ENCODE data around the gene DPEP1.
"Not testable (repeated sequence)": the region's sequence is repeated elsewhere in the genome, so short reads cannot be mapped to it uniquely, and the experiment has no call there.

The DPEP1 gene

GRCh38 chr16:89613231-89613953 is at the start of gene DPEP1:
Gene DPEP1 (plus strand): TSS chr16:89613642. CDS start chr16:89630411, 16,769 bp downstream.
- DNase-seq (ENCODE audit: low read depth in 2 of 2): no peak

GRCh38 chr16:89564476-89565255 is 48.8 kb upstream of the DPEP1 start:
- DNase-seq (ENCODE audit: low read depth in 2 of 2): no peak

GRCh38 chr16:89565256-89565505 is 48.3 kb upstream of the DPEP1 start:
- no peak for DNase-seq (ENCODE audit: low read depth in 2 of 2)

GRCh38 chr16:89565506-89566372 is 47.7 kb upstream of the DPEP1 start:
- DNase-seq (ENCODE audit: low read depth in 2 of 2): no peak

GRCh38 chr16:89567656-89568594 is 45.5 kb upstream of the DPEP1 start:
- no peak for DNase-seq (ENCODE audit: low read depth in 2 of 2)

GRCh38 chr16:89569506-89570341 is 43.7 kb upstream of the DPEP1 start:
- DNase-seq (ENCODE audit: low read depth in 2 of 2): no peak

- DNase-seq (ENCODE audit: low read depth in 2 of 2): no peak
These were observed 43.0 kb upstream of the DPEP1 start for GRCh38 chr16:89570342-89570923.

GRCh38 chr16:89570983-89571598 is 42.4 kb upstream of the DPEP1 start:
- not testable (repeated sequence) for DNase-seq (ENCODE audit: low read depth in 2 of 2)

GRCh38 chr16:89571636-89572035 is 41.8 kb upstream of the DPEP1 start:
- no peak for DNase-seq (ENCODE audit: low read depth in 2 of 2)

GRCh38 chr16:89572073-89572484 is 41.4 kb upstream of the DPEP1 start:
- no peak for DNase-seq (ENCODE audit: low read depth in 2 of 2)

GRCh38 chr16:89572485-89573205 is 40.8 kb upstream of the DPEP1 start:
- no peak for DNase-seq (ENCODE audit: low read depth in 2 of 2)

GRCh38 chr16:89573826-89574680 is 39.4 kb upstream of the DPEP1 start:
- DNase-seq (ENCODE audit: low read depth in 2 of 2): no peak

- DNase-seq (ENCODE audit: low read depth in 2 of 2): no peak
These were observed 38.7 kb upstream of the DPEP1 start for GRCh38 chr16:89574681-89575246.

GRCh38 chr16:89575247-89576152 is 37.9 kb upstream of the DPEP1 start, which contains the start of gene CPNE7:
Gene CPNE7 (plus strand): TSS chr16:89575758. CDS start chr16:89575898, 140 bp downstream.
- DNase-seq (ENCODE audit: low read depth in 2 of 2): no peak

- no peak for DNase-seq (ENCODE audit: low read depth in 2 of 2)
These were observed 37.0 kb upstream of the DPEP1 start for GRCh38 chr16:89576153-89577054.
